GM19395 (cell line): ENCODE results near the gene APBA2.
"Not testable (repeated sequence)": the region's sequence is repeated elsewhere in the genome, so short reads cannot be mapped to it uniquely, and the experiment has no call there.

Source experiments
- ATAC-seq: cut with Tn5 transposase; IDR thresholded peaks from one replicate; pipeline ENCODE4 v1.9.1; 2021; ENCODE audit warnings: mild to moderate bottlenecking, moderate library complexity; ENCODE audit not compliant: unreplicated experiment

The APBA2 gene

GRCh38 chr15:28885630-28886430 lies at the start of gene APBA2:
Gene APBA2 (plus strand): TSS chr15:28885974. CDS start chr15:29053885, 167,911 bp downstream.
- no peak for ATAC-seq

GRCh38 chr15:28840285-28840684 lies 45.5 kb upstream of the APBA2 start:
- not testable (repeated sequence) for ATAC-seq

- ATAC-seq: not testable (repeated sequence)
Measured at GRCh38 chr15:28842210-28842609, 43.6 kb upstream of the APBA2 start.

GRCh38 chr15:28843520-28843919 lies 42.3 kb upstream of the APBA2 start:
- not testable (repeated sequence) for ATAC-seq

- ATAC-seq: not testable (repeated sequence)
Measured at GRCh38 chr15:28844147-28844546, 41.6 kb upstream of the APBA2 start.

GRCh38 chr15:28847247-28847646 lies 38.5 kb upstream of the APBA2 start:
- ATAC-seq: not testable (repeated sequence)

GRCh38 chr15:28847959-28848358 lies 37.8 kb upstream of the APBA2 start:
- ATAC-seq: not testable (repeated sequence)

GRCh38 chr15:28848521-28848920 lies 37.3 kb upstream of the APBA2 start, which contains the start of gene GOLGA6L7:
Gene GOLGA6L7 (minus strand): TSS chr15:28848644. CDS start chr15:28848549, 95 bp downstream.
- not testable (repeated sequence) for ATAC-seq

- ATAC-seq: not testable (repeated sequence)
Measured at GRCh38 chr15:28849271-28849670, 36.5 kb upstream of the APBA2 start.

GRCh38 chr15:28849766-28850165 lies 36.0 kb upstream of the APBA2 start:
- ATAC-seq: not testable (repeated sequence)

- not testable (repeated sequence) for ATAC-seq
Measured at GRCh38 chr15:28853654-28854053, 32.1 kb upstream of the APBA2 start.

GRCh38 chr15:28854578-28854977 lies 31.2 kb upstream of the APBA2 start:
- ATAC-seq: not testable (repeated sequence)

GRCh38 chr15:28861031-28861534 lies 24.7 kb upstream of the APBA2 start:
- no peak for ATAC-seq

- ATAC-seq: not testable (repeated sequence)
Measured at GRCh38 chr15:28861589-28862293, 24.0 kb upstream of the APBA2 start.

- no peak for ATAC-seq
Measured at GRCh38 chr15:28868744-28869345, 16.9 kb upstream of the APBA2 start.

GRCh38 chr15:28871168-28871567 lies 14.6 kb upstream of the APBA2 start:
- ATAC-seq: no peak

GRCh38 chr15:28873006-28873405 lies 12.8 kb upstream of the APBA2 start:
- no peak for ATAC-seq

GRCh38 chr15:28873585-28874190 lies 12.1 kb upstream of the APBA2 start:
- no peak for ATAC-seq

GRCh38 chr15:28875461-28876000 lies 10.2 kb upstream of the APBA2 start:
- no peak for ATAC-seq

- no peak for ATAC-seq
Measured at GRCh38 chr15:28876131-28876844, 9.5 kb upstream of the APBA2 start.
